Measurements from ENCODE around the gene ANKAR.
A peak's percentile ranks its signal among the peaks of the same experiment; 100 is the strongest.
"Not testable (repeated sequence)": the region's sequence is repeated elsewhere in the genome, so short reads cannot be mapped to it uniquely, and the experiment has no call there.

ANKAR gene

DNA sequence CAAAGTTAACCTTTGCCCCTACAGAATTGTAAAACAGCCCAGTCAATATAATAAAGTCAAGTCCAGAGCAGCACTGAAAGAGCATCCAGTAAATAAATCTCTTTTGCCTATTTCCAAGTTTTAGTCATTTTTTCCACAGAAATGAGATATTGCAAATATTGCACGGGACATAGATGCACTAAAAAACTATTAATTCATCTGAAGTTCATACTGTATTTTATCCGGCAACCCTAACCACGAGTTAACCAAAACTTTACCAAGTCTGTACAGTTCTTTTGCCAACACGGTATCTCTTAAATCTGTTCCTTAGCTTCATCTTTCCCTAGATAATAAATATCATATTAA, 13.7 kb upstream of the ANKAR start:
- Histone ChIP-seq H3K4me3 (ENCODE audit: low read depth, low read length) (peak overlapping the region; percentile 37; the same call in 1 of the 2 replicates), H3K27ac (ENCODE audit: low read depth, low read length) (no peak overlapping the region), H3K4me1 (ENCODE audit: control insufficient read depth, insufficient read depth, low read length) (peaks cover 11% of the 10 kb centered on the region; the same call in 1 of the 2 replicates), H3K36me3 (ENCODE audit: control insufficient read depth, insufficient read depth, low read length) (peaks cover 3% of the 10 kb centered on the region; the same call in 1 of the 2 replicates), H3K27me3 (ENCODE audit: control insufficient read depth, insufficient read depth, low read length) (no peaks in the 10 kb centered on the region), H3K9me3 (ENCODE audit: control insufficient read depth, insufficient read depth, low read depth, low read length) (no peaks in the 10 kb centered on the region), H3K9ac (ENCODE audit: low read length) (no peak overlapping the region)

- no peaks in the 10 kb centered on the region for H3K27me3 ChIP-seq (ENCODE audit: control insufficient read depth, insufficient read depth, low read length)
- H3K4me3 ChIP-seq (ENCODE audit: low read depth, low read length) = peak within 1 kb of the TSS; percentile 91
- H3K9ac ChIP-seq (ENCODE audit: low read length) = peak within 1 kb of the TSS; percentile 96
- peaks cover 8% of the 10 kb centered on the region; the same call in 1 of the 2 replicates for H3K36me3 ChIP-seq (ENCODE audit: control insufficient read depth, insufficient read depth, low read length)
- H3K4me1 ChIP-seq (ENCODE audit: control insufficient read depth, insufficient read depth, low read length) = peaks cover 11% of the 10 kb centered on the region; the same call in 1 of the 2 replicates
- H3K27ac ChIP-seq (ENCODE audit: low read depth, low read length) = peak within 1 kb of the TSS; percentile 20; the same call in 1 of the 2 replicates
- no peaks in the 10 kb centered on the region for H3K9me3 ChIP-seq (ENCODE audit: control insufficient read depth, insufficient read depth, low read depth, low read length)
These were observed 13.1 kb upstream of the ANKAR start, which contains the start of gene ASNSD1 for GRCh38 chr2:189661148-189661956. TSS of gene ASNSD1 (plus strand) at chr2:189661459. CDS start at chr2:189666133, 4,674 bp downstream.

DNA sequence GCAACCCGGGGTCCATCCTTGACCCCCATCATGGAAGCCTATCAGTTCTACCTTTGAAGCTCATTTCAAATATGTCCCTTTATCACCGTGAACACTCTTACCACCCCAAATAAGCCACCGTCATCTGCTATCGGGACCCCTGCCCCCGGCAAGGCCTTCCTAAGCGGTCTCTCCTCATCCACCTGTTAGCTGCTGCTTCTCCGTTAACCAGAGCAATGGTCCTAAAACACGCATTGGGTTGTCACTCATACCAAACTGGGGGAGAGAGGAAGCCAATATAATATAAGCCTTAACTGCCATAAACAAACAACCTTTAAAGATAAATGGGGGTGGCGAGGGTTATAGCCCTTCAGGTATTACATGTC, 12.5 kb upstream of the ANKAR start:
- H3K4me3 ChIP-seq (ENCODE audit: low read depth, low read length) = peak overlapping the region; percentile 91
- H3K27me3 ChIP-seq (ENCODE audit: control insufficient read depth, insufficient read depth, low read length) = no peaks in the 10 kb centered on the region
- no peaks in the 10 kb centered on the region for H3K9me3 ChIP-seq (ENCODE audit: control insufficient read depth, insufficient read depth, low read depth, low read length)
- peaks cover 14% of the 10 kb centered on the region for H3K36me3 ChIP-seq (ENCODE audit: control insufficient read depth, insufficient read depth, low read length)
- no peak overlapping the region for H3K27ac ChIP-seq (ENCODE audit: low read depth, low read length)
- H3K9ac ChIP-seq (ENCODE audit: low read length) = peak overlapping the region; percentile 96
- peaks cover 11% of the 10 kb centered on the region; the same call in 1 of the 2 replicates for H3K4me1 ChIP-seq (ENCODE audit: control insufficient read depth, insufficient read depth, low read length)

GRCh38 chr2:189662669-189663226, 11.7 kb upstream of the ANKAR start:
- Histone ChIP-seq H3K4me1 (ENCODE audit: control insufficient read depth, insufficient read depth, low read length) (peaks cover 10% of the 10 kb centered on the region; the same call in 1 of the 2 replicates), H3K4me3 (ENCODE audit: low read depth, low read length) (peak overlapping the region; percentile 91), H3K9ac (ENCODE audit: low read length) (no peak overlapping the region), H3K27me3 (ENCODE audit: control insufficient read depth, insufficient read depth, low read length) (no peaks in the 10 kb centered on the region), H3K27ac (ENCODE audit: low read depth, low read length) (no peak overlapping the region), H3K9me3 (ENCODE audit: control insufficient read depth, insufficient read depth, low read depth, low read length) (no peaks in the 10 kb centered on the region), H3K36me3 (ENCODE audit: control insufficient read depth, insufficient read depth, low read length) (peaks cover 22% of the 10 kb centered on the region)

- not testable (repeated sequence) for H3K4me1 ChIP-seq (ENCODE audit: control insufficient read depth, insufficient read depth, low read length); H3K4me3 ChIP-seq (ENCODE audit: low read depth, low read length); H3K9ac ChIP-seq (ENCODE audit: low read length); H3K9me3 ChIP-seq (ENCODE audit: control insufficient read depth, insufficient read depth, low read depth, low read length); H3K27me3 ChIP-seq (ENCODE audit: control insufficient read depth, insufficient read depth, low read length); H3K27ac ChIP-seq (ENCODE audit: low read depth, low read length)
- peaks cover 27% of the 10 kb centered on the region for H3K36me3 ChIP-seq (ENCODE audit: control insufficient read depth, insufficient read depth, low read length)
These were observed 11.2 kb upstream of the ANKAR start for GRCh38 chr2:189663319-189663718.

DNA sequence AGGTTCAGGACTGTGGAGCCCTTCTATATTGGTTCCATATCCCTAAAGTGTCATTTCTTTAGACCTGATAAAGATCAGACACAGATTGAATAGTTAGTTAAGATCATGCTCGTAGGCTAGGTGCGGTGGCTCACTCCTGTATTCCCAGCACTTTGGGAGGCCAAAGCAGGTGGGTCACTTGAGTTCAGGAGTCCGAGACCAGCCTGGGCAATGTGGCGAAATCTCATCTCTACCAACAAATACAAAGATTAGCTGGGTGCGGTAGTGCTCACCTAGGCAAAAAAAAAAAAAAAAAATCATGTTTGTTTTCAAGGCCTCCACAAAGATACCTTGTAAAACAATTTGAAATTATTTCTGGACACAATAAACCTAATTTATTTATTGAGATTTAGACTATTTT, 4.6 kb upstream of the ANKAR start:
- H3K9ac ChIP-seq (ENCODE audit: low read length) = no peak overlapping the region
- 0 out of 2 replicates have a peak, but pooled peaks cover 3% of the 10 kb centered on the region for H3K4me1 ChIP-seq (ENCODE audit: control insufficient read depth, insufficient read depth, low read length)
- peaks cover 55% of the 10 kb centered on the region for H3K36me3 ChIP-seq (ENCODE audit: control insufficient read depth, insufficient read depth, low read length)
- no peak overlapping the region for H3K27ac ChIP-seq (ENCODE audit: low read depth, low read length)
- H3K4me3 ChIP-seq (ENCODE audit: low read depth, low read length) = no peak overlapping the region
- no peaks in the 10 kb centered on the region for H3K9me3 ChIP-seq (ENCODE audit: control insufficient read depth, insufficient read depth, low read depth, low read length)
- H3K27me3 ChIP-seq (ENCODE audit: control insufficient read depth, insufficient read depth, low read length) = no peaks in the 10 kb centered on the region

GRCh38 chr2:189673661-189674373, 653 bp upstream of the ANKAR start:
- peak overlapping the region; percentile 91 for H3K4me3 ChIP-seq (ENCODE audit: low read depth, low read length)
- no peaks in the 10 kb centered on the region for H3K27me3 ChIP-seq (ENCODE audit: control insufficient read depth, insufficient read depth, low read length)
- H3K27ac ChIP-seq (ENCODE audit: low read depth, low read length) = no peak overlapping the region
- peaks cover 23% of the 10 kb centered on the region for H3K36me3 ChIP-seq (ENCODE audit: control insufficient read depth, insufficient read depth, low read length)
- H3K4me1 ChIP-seq (ENCODE audit: control insufficient read depth, insufficient read depth, low read length) = 0 out of 2 replicates have a peak, but pooled peaks cover 3% of the 10 kb centered on the region
- no peaks in the 10 kb centered on the region for H3K9me3 ChIP-seq (ENCODE audit: control insufficient read depth, insufficient read depth, low read depth, low read length)
- no peak overlapping the region for H3K9ac ChIP-seq (ENCODE audit: low read length)

DNA sequence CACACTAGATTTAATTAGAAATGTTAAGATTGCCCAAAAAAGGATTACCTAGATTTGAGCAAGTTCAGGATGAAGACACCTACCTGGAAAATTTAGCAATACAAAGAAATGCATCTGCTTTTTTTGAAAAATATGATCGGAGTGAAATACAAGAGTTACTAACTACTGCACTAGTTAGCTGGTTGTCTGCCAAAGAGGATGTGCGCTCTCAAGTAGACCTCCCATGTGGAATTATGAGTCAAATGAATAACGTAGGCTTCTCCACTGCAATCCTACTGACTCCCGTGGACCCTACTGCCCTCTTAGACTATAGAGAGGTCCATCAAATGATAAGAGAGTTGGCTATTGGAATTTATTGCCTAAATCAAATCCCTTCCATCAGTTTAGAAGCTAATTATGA, 2.0 kb downstream of the ANKAR start:
- H3K36me3 ChIP-seq (ENCODE audit: control insufficient read depth, insufficient read depth, low read length) = peaks cover 6% of the 10 kb centered on the region; the same call in 1 of the 2 replicates
- H3K27ac ChIP-seq (ENCODE audit: low read depth, low read length) = no peak overlapping the region
- H3K9me3 ChIP-seq (ENCODE audit: control insufficient read depth, insufficient read depth, low read depth, low read length) = no peaks in the 10 kb centered on the region
- H3K9ac ChIP-seq (ENCODE audit: low read length) = no peak overlapping the region
- H3K4me3 ChIP-seq (ENCODE audit: low read depth, low read length) = no peak overlapping the region
- no peaks in the 10 kb centered on the region for H3K27me3 ChIP-seq (ENCODE audit: control insufficient read depth, insufficient read depth, low read length)
- H3K4me1 ChIP-seq (ENCODE audit: control insufficient read depth, insufficient read depth, low read length) = 0 out of 2 replicates have a peak, but pooled peaks cover 3% of the 10 kb centered on the region

DNA sequence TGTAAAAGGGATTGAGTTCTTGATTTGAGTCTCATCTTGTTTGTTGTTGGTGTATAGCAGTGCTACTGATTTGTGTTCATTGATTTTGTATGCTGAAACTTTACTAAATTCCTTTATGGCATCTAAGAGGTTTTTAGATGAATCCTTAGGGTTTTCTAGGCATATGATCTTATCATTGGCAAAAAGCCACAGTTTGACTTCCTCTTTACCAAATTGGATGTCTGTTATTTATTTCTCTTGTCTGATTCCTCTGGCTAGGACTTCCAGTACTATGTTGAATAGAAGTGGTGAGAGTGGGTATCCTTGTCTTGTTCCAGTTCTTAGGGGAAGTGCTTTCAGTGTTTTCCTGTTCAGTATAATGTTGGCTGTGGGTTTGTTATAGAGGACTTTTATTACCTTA, 4.8 kb downstream of the ANKAR start:
- H3K27me3 ChIP-seq (ENCODE audit: control insufficient read depth, insufficient read depth, low read length) = no peaks in the 10 kb centered on the region
- H3K4me1 ChIP-seq (ENCODE audit: control insufficient read depth, insufficient read depth, low read length) = no peaks in the 10 kb centered on the region
- no peaks in the 10 kb centered on the region for H3K9me3 ChIP-seq (ENCODE audit: control insufficient read depth, insufficient read depth, low read depth, low read length)

DNA sequence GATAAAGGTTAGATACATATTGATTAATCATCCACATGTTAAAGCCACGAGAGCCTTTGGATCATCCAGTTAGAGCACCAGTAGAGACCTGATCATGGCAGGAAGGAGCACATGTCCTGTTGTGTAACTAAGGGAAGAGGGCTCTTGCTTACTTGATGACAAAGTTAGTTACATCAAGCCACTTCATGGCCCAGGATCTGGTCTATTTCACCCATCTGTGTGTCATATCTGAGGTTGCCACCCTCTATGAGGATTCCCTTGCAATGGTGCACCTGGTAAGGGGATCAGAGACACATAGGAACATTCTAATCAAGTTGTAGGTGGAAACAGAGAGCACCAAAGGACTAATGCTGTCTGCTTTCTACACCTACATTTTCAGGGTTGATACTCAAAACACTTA, 6.7 kb downstream of the ANKAR start:
- Histone ChIP-seq H3K27me3 (ENCODE audit: control insufficient read depth, insufficient read depth, low read length) (no peaks in the 10 kb centered on the region), H3K36me3 (ENCODE audit: control insufficient read depth, insufficient read depth, low read length) (no peaks in the 10 kb centered on the region), H3K9me3 (ENCODE audit: control insufficient read depth, insufficient read depth, low read depth, low read length) (no peaks in the 10 kb centered on the region)

More for the DNA sequence above, 4.8 kb downstream of the ANKAR start:
- H3K9ac ChIP-seq (ENCODE audit: low read length) = no peak overlapping the region
- H3K4me3 ChIP-seq (ENCODE audit: low read depth, low read length) = no peak overlapping the region
- H3K36me3 ChIP-seq (ENCODE audit: control insufficient read depth, insufficient read depth, low read length) = no peaks in the 10 kb centered on the region
- no peak overlapping the region for H3K27ac ChIP-seq (ENCODE audit: low read depth, low read length)

GRCh38 chr2:189681903-189682302, 7.4 kb downstream of the ANKAR start:
- Histone ChIP-seq H3K4me3 (ENCODE audit: low read depth, low read length) (no peak overlapping the region), H3K27me3 (ENCODE audit: control insufficient read depth, insufficient read depth, low read length) (no peaks in the 10 kb centered on the region), H3K9ac (ENCODE audit: low read length) (no peak overlapping the region), H3K27ac (ENCODE audit: low read depth, low read length) (no peak overlapping the region), H3K4me1 (ENCODE audit: control insufficient read depth, insufficient read depth, low read length) (no peaks in the 10 kb centered on the region), H3K36me3 (ENCODE audit: control insufficient read depth, insufficient read depth, low read length) (no peaks in the 10 kb centered on the region), H3K9me3 (ENCODE audit: control insufficient read depth, insufficient read depth, low read depth, low read length) (no peaks in the 10 kb centered on the region)

More for the DNA sequence above, 6.7 kb downstream of the ANKAR start:
- H3K4me1 ChIP-seq (ENCODE audit: control insufficient read depth, insufficient read depth, low read length) = no peaks in the 10 kb centered on the region
- H3K27ac ChIP-seq (ENCODE audit: low read depth, low read length) = no peak overlapping the region
- H3K4me3 ChIP-seq (ENCODE audit: low read depth, low read length) = no peak overlapping the region
- H3K9ac ChIP-seq (ENCODE audit: low read length) = no peak overlapping the region

All from HUES6 (cell line).